Measurements from ENCODE around the gene HOXB3. TPM values are rescaled to one million over a fixed set of nuclear protein-coding genes. Genes with fewer than 3 reads are reported as not detected.

HOXB3 gene
- total and polyA plus RNA-seq, 2 of the 13 experiments (the other 11 are each of a cell fraction or from before 2014, with no cell fraction given): not detected

- ATAC-seq (no peak), DNase-seq (ENCODE audit: low spot score) (no peak), FAIRE-seq (no peak)
- H3K36me3 ChIP-seq (replicated peaks in 1 of 2; ENCODE audit: control insufficient read depth in 1 of 2, insufficient read depth in 2 of 2, low read length in 2 of 2): no peaks in the 10 kb centered on the region
- WGBS (ENCODE audit: low lambda C conversion rate): 37% methylated on average over 41 of the region's 41 CpGs
- H3K9ac ChIP-seq (ENCODE audit: insufficient read depth, low read depth, low read length): no peak overlapping the region
- in situ Hi-C loops (cut with HindIII; ENCODE audit: extremely low pct_ligation_motif_present, low pct_unique_long_range_greater_than_20kb): no loop called here
- no TSS peak for BruUV-seq (replicated peaks)
- CTCF ChIA-PET (ENCODE audit: low intra/inter-chr PET ratio, low total read pairs): no interaction called here
- H3K79me2 ChIP-seq (ENCODE audit: insufficient read depth, low read length): no peaks in the 10 kb centered on the region
- no peak overlapping the region for H3K4me2 ChIP-seq (ENCODE audit: low read depth, low read length)
- peaks cover 2% of the 10 kb centered on the region; the same call in 1 of the 2 replicates for H4K20me1 ChIP-seq (ENCODE audit: insufficient read depth, low read length)
- H3K4me3 ChIP-seq (replicated peaks in 1 of 3; ENCODE audit: insufficient read depth in 1 of 3, low read depth in 2 of 3, low read length in 3 of 3): no peak overlapping the region
- no peaks in the 10 kb centered on the region for H3K9me3 ChIP-seq (ENCODE audit: low read length)
- no peak overlapping the region for H3K27ac ChIP-seq (ENCODE audit: extremely low read length, insufficient read depth, low read length)
- H3K27me3 ChIP-seq (ENCODE audit: control insufficient read depth in 1 of 2, insufficient read depth in 2 of 2, low read length in 2 of 2): peaks cover 22 to 95% of the 10 kb centered on the region in 2 experiments; a peak in 4 of 5 replicates
- H2AFZ ChIP-seq (ENCODE audit: low read length): no peak overlapping the region
- POLR2A ChIA-PET: no interaction called here
- intact Hi-C loops (cut with micrococcal nuclease; ENCODE audit: unreplicated experiment): no loop called here
- H3K4me1 ChIP-seq (ENCODE audit: insufficient read depth, low read length): peaks cover 24% of the 10 kb centered on the region
- peak; percentile 88 for TF ChIP-seq CBX2 (IDR thresholded peaks at IDR 0.05; ENCODE audit: low read depth, low read length)
- no peak for TF ChIP-seq CBX2 (CRISPR knock-in tag; IDR thresholded peaks at IDR 0.05; ENCODE audit: low read depth)
- peak; percentile 21; the same call in 1 of the 2 replicates for TF ChIP-seq EZH2 (conservative IDR thresholded peaks at IDR 0.05; ENCODE audit: low read depth, low read length)
- TF ChIP-seq ZC3H4 (CRISPR knock-in tag; IDR thresholded peaks at IDR 0.05; ENCODE audit: borderline replicate concordance): no peak
Measured at GRCh38 chr17:48605991-48606891, 16.2 kb upstream of the HOXB3 start.

GRCh38 chr17:48605409-48605919 lies 15.4 kb upstream of the HOXB3 start:
- H3K4me2 ChIP-seq (ENCODE audit: low read depth, low read length): no peak overlapping the region
- in situ Hi-C loops (cut with HindIII; ENCODE audit: extremely low pct_ligation_motif_present, low pct_unique_long_range_greater_than_20kb): no loop called here
- H2AFZ ChIP-seq (ENCODE audit: low read length): no peak overlapping the region
- intact Hi-C loops (cut with micrococcal nuclease; ENCODE audit: unreplicated experiment): no loop called here
- no peak for DNase-seq (ENCODE audit: low spot score)
- H3K9me3 ChIP-seq (ENCODE audit: low read length): no peaks in the 10 kb centered on the region
- 32% methylated on average over 9 of the region's 10 CpGs for WGBS (ENCODE audit: low lambda C conversion rate)
- H4K20me1 ChIP-seq (ENCODE audit: insufficient read depth, low read length): peaks cover 2% of the 10 kb centered on the region; the same call in 1 of the 2 replicates
- H3K4me3 ChIP-seq (replicated peaks in 1 of 3; ENCODE audit: insufficient read depth in 1 of 3, low read depth in 2 of 3, low read length in 3 of 3): no peak overlapping the region
- H3K27ac ChIP-seq (ENCODE audit: extremely low read length, insufficient read depth, low read length): no peak overlapping the region
- peaks cover 24 to 95% of the 10 kb centered on the region in 2 experiments; a peak in 4 of 5 replicates for H3K27me3 ChIP-seq (ENCODE audit: control insufficient read depth in 1 of 2, insufficient read depth in 2 of 2, low read length in 2 of 2)
- H3K9ac ChIP-seq (ENCODE audit: insufficient read depth, low read depth, low read length): no peak overlapping the region
- no TSS peak for BruUV-seq (replicated peaks)
- no peaks in the 10 kb centered on the region for H3K79me2 ChIP-seq (ENCODE audit: insufficient read depth, low read length)
- ATAC-seq: no peak
- no peak for FAIRE-seq
- H3K36me3 ChIP-seq (replicated peaks in 1 of 2; ENCODE audit: control insufficient read depth in 1 of 2, insufficient read depth in 2 of 2, low read length in 2 of 2): no peaks in the 10 kb centered on the region
- ChIA-PET POLR2A (no interaction called here), CTCF (ENCODE audit: low intra/inter-chr PET ratio, low total read pairs) (no interaction called here)
- peaks cover 17% of the 10 kb centered on the region for H3K4me1 ChIP-seq (ENCODE audit: insufficient read depth, low read length)
- TF ChIP-seq ZNF276 (CRISPR knock-in tag; IDR thresholded peaks at IDR 0.05; ENCODE audit: low read depth) (no peak), ZNF891 (CRISPR knock-in tag; IDR thresholded peaks at IDR 0.05) (no peak), ETS1 (CRISPR knock-in tag; IDR thresholded peaks at IDR 0.05) (no peak), ZNF703 (CRISPR knock-in tag; IDR thresholded peaks at IDR 0.05; ENCODE audit: borderline replicate concordance) (no peak), ZBTB1 (CRISPR knock-in tag; IDR thresholded peaks at IDR 0.05; ENCODE audit: borderline replicate concordance) (no peak), JUN (CRISPR knock-in tag; IDR thresholded peaks at IDR 0.05) (no peak), SRSF9 (IDR thresholded peaks at IDR 0.05; ENCODE audit: borderline replicate concordance, insufficient read depth, low read depth, low read length, poor library complexity, severe bottlenecking) (no peak), ZNF354B (CRISPR knock-in tag; IDR thresholded peaks at IDR 0.05) (no peak), ARNT (IDR thresholded peaks at IDR 0.05) (no peak), FOXK2 (IDR thresholded peaks at IDR 0.05) (no peak)
